ENCODE data around the gene HIP1R.

The HIP1R gene

GRCh38 chr12:122884860-122885259 lies 49.6 kb downstream of the HIP1R start:
- Mint-ChIP-seq H3K36me3 (ENCODE audit: low read depth) (no peaks in the 10 kb centered on the region), H3K4me1 (peaks cover 81% of the 10 kb centered on the region), H3K27me3 (ENCODE audit: low read depth) (no peaks in the 10 kb centered on the region), H3K27ac (no peak overlapping the region), H3K9me3 (no peaks in the 10 kb centered on the region), H3K4me3 (no peak overlapping the region)
- no peak for TF ChIP-seq CTCF (IDR thresholded peaks at IDR 0.05; ENCODE audit: unreplicated experiment in 3 of 3)

DNA sequence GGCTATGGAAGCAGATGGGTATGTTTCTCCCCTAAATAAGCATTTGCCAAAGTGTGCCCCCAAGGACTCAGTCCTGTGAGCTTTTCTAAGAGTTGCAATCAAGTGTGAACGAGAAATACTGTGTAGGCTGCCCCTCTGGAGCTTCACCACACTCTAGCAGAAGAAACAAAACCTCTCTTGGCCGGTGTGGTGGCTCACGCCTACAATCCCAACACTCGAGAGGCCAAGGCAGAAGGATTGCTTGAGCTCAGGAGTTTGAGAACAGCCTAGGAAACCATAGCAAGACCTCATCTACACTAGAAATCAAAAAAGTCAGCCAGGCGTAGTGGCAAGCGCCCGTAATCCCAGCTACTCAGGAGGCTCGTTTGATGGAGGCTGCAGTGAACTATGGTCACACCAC lies 50.9 kb downstream of the HIP1R start:
- peaks cover 77% of the 10 kb centered on the region for H3K4me1 Mint-ChIP-seq
- no peak for TF ChIP-seq CTCF (IDR thresholded peaks at IDR 0.05; ENCODE audit: unreplicated experiment in 3 of 3)
- no peaks in the 10 kb centered on the region for H3K27me3 Mint-ChIP-seq (ENCODE audit: low read depth)
- no peak overlapping the region for H3K27ac Mint-ChIP-seq
- no peak overlapping the region for H3K4me3 Mint-ChIP-seq
- no peaks in the 10 kb centered on the region for H3K9me3 Mint-ChIP-seq
- no peaks in the 10 kb centered on the region for H3K36me3 Mint-ChIP-seq (ENCODE audit: low read depth)

- Mint-ChIP-seq H3K9me3 (no peaks in the 10 kb centered on the region), H3K36me3 (ENCODE audit: low read depth) (no peaks in the 10 kb centered on the region), H3K4me1 (peaks cover 77% of the 10 kb centered on the region), H3K4me3 (no peak overlapping the region), H3K27ac (peak overlapping the region; percentile 39 to 62 (median 47)), H3K27me3 (ENCODE audit: low read depth) (no peaks in the 10 kb centered on the region)
- no peak for TF ChIP-seq CTCF (IDR thresholded peaks at IDR 0.05; ENCODE audit: unreplicated experiment in 3 of 3)
Measured at GRCh38 chr12:122886851-122887818, 51.9 kb downstream of the HIP1R start.

DNA sequence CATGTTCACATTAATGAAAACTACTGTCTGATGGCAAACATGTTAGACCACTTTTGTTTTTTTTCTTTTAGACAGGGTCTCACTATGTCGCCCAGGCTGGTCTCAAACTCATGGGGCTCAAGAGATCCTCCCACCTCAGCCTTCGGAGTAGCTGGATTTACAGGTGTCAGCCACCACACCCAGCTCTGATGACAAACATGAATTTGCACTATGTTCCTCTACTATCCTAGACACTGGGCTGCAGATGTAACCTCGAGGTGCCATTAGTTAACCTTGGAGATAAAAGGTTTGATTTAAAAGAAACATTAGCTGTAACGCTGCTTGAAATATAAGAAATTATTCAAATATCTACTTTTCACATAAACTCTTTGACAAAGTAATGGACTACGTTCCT lies 52.6 kb downstream of the HIP1R start:
- H3K27ac Mint-ChIP-seq: peak overlapping the region; percentile 47 to 91 (median 62)
- peaks cover 76% of the 10 kb centered on the region for H3K4me1 Mint-ChIP-seq
- H3K36me3 Mint-ChIP-seq (ENCODE audit: low read depth): no peaks in the 10 kb centered on the region
- no peaks in the 10 kb centered on the region for H3K27me3 Mint-ChIP-seq (ENCODE audit: low read depth)
- no peak for TF ChIP-seq CTCF (IDR thresholded peaks at IDR 0.05; ENCODE audit: unreplicated experiment in 3 of 3)
- H3K9me3 Mint-ChIP-seq: no peaks in the 10 kb centered on the region
- no peak overlapping the region for H3K4me3 Mint-ChIP-seq

- Mint-ChIP-seq H3K4me1 (peaks cover 74% of the 10 kb centered on the region), H3K27ac (peak overlapping the region; percentile 47 to 91 (median 62)), H3K9me3 (no peaks in the 10 kb centered on the region), H3K4me3 (peak overlapping the region in 2 of 3 experiments; percentile 49 to 54), H3K36me3 (ENCODE audit: low read depth) (no peaks in the 10 kb centered on the region), H3K27me3 (ENCODE audit: low read depth) (no peaks in the 10 kb centered on the region)
- TF ChIP-seq CTCF (IDR thresholded peaks at IDR 0.05; ENCODE audit: unreplicated experiment in 3 of 3): no peak
Measured at GRCh38 chr12:122888232-122888752, 53.0 kb downstream of the HIP1R start.
